NCI-H1105 treated with DMSO at 0.1 percent for 48 hours (cell line): ENCODE measurements around the gene WWOX.

ENCODE experiments used
- DNase-seq: peaks from one replicate; lab custom pipeline; 2025; lab: John Stamatoyannopoulos, UW

Gene WWOX

DNA sequence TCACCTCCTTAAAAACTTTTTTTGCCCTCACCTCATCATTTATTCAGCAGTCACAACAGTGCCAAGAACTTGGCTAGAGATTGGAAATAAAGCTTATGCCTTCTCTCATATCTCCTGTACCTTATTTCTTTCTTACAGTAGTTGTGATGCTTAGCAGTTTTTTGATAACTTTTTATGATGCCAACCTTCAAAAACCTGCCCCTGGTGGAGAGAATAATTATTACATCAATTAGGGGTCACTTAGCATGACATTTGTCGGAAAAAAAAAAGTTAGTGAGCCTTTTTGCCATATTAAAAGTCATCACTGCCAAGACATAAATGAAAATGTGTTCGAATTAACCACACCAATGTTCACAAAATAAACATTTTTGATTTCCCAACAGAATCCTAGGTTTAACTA, 296.6 kb downstream of the WWOX start:
- no peak for DNase-seq

DNA sequence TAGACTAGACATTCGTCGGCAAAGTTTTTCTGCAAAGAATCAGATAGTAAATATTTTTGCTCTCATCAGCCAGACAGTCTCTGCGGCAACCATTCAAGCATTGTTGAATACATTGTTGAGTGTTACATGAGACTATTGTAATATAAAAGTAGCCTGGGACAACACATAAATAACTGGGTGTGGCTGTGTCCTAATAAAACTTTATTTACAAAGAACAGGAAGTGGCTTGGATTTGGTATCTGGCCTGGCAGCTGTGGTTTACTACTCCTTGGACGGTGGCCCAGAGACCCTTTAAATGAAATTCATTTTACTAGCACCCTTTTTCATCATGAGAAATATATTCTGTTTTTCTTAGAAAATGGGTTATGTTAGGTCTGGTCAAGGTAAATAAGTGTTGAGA, 297.2 kb downstream of the WWOX start:
- DNase-seq = no peak

DNA sequence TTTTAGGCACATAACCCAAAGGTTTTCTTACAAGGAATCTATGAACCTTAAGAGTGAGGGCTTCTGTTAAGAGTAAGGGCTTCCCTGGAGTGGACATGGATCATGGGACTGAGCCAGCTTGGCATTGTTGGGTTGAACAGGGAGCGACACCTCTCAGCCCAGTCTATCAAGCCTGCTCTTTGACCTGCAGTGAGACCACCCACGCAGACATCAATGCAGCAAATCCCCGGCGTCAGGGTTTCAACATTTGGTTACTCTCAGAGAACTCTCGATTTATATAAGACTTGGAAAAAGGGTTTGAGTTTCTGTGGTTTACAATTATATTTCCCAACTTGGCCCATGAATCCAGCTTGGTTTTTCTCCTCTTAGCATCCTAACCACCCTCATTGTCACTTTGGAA, 299.9 kb downstream of the WWOX start:
- no peak for DNase-seq

DNA sequence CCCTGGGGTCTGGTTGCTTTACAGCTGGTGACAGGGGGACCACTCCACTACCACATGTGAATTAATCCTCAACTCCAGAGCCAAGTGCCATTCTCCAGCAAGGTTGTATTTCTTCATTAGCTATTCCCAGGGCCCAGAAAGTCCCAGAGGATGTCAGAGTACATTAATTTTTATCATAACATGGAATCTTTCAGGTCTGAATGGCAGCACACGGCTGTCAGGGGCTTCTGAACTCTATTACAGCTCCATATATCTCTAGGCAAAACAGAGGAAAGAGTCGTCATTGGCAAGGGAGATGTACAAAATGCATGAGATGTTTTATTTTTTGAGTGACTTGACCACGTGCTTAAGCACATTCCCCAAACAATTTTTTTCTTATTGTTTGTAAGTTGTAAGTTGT, 303.4 kb downstream of the WWOX start:
- DNase-seq = no peak

DNA sequence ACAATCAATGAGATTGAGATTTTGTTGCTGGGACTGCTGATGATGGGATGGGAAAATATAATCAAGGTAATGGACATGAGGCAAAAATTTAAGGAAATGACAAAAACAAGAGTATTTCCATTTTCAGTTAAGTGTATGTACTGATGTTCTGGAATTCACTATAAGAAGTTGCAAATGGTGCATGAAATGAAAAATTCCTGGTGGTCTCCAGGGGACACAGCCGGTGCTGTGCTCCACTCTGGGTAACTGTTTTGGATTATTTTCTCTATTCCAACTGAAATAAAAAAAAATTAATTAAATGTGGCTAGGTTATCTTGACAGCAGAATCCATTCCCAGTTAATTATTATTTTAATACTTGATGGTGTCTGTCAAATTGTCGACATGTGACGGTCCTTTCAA, 305.6 kb downstream of the WWOX start:
- no peak for DNase-seq

DNA sequence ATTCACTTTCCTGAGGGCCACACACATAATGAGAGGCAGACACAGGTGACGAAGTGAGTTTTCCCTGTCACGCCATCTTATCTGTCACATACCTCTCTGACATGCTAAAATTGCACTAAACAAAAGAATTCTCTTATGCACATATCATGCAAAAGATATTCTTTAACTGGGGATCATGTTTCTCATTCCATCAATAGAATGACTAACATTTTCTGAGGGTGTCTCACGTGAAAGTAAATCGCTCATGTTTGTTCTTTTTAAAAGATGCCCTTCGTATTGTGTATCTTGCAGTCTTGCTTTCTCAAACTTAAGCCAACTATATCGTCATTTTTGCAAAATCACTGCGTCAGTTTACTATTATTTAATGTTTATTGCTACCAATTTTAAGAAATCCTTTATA, 306.4 kb downstream of the WWOX start:
- no peak for DNase-seq

DNA sequence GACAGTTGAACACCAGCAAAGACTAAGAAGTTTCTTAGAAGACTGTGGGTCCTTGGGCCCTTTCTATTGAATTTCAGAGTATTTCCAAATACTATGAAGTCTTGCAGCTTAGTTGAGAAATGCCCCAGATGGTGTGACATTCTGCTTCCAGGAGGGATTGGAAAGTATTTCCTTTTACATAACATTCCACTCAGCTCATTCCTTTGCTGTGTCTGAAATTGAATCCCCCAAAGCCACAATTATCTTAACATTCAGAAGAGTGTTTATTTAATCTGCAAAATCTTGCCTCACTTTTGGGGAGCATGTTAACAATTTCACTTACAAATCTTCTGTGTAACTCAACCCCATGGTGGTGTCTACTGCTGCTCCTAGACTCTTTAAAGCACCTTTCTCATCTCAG, 307.7 kb downstream of the WWOX start:
- DNase-seq = no peak

DNA sequence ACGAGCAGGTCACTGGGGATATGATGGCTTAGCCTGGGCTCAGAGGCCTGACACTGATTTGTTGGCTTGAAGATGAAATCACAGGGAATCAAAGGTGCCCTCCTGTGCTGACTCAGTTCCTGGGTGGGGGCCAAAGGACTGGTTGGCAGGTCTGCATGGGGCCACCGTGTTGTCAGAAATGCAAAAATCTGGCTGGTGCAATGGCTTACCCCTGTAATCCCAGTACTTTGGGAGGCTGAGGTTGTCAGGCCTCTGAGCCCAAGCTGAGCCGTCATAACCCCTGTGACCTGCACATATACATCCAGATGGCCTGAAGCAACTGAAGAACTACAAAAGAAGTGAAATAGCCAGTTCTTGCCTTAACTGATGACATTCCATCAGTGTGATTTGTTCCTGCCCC, 314.2 kb downstream of the WWOX start:
- no peak for DNase-seq

DNA sequence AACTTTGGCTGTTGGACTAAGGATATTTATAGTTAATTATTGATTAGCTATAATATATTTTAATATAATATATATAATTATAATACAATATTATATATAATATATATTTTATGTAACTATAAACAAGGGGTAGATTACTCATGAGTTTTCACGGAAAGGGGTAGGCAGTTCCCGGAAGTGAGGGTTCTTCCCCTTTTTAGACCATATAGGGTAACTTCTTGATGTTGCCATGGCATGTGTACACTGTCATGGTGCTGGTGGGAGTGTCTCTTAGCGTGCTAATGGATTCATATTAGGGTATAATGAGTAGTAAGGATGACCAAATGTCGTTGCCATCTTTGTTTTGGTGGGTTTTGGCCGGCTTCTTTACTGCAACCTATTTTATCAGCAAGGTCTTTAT, 315.6 kb downstream of the WWOX start:
- no peak for DNase-seq

DNA sequence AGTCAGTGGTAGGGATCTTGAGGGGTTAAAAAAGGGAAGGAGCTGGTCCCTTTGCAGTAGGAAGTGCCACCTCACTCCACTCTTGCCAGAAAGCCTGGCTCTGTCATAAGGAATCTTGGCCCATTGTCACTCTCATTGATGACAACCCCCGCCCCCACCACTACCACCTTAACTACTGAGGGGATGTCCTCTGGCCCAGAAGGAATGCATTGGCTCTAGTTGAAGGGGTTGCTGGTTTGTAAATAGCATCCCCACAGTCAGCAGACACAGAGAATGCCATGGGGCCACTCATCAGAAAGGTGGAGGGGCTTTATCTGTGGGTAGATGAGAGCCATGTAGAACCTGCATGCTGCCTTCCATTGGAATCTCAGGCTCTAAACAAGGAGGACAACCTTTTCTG, 316.2 kb downstream of the WWOX start:
- DNase-seq = no peak

DNA sequence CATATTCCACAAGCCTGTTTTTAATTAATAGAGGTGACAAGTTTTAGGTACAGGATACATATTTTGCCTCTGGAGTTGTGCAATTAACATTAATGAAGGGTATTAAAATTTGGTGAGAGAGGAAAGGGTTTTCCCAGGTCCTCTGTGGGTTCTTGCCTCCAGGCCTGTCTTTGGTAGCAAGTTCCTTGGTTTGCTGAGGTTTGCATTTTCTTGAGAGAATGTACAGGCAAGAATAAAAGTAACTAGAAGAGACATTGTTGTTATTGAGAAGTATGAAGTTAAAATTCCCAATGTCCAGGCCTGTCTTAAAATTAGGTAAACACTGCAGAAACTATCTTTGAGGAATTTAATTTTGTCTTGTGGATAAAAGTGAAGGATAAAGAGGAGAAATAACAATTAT, 316.9 kb downstream of the WWOX start:
- DNase-seq = no peak

DNA sequence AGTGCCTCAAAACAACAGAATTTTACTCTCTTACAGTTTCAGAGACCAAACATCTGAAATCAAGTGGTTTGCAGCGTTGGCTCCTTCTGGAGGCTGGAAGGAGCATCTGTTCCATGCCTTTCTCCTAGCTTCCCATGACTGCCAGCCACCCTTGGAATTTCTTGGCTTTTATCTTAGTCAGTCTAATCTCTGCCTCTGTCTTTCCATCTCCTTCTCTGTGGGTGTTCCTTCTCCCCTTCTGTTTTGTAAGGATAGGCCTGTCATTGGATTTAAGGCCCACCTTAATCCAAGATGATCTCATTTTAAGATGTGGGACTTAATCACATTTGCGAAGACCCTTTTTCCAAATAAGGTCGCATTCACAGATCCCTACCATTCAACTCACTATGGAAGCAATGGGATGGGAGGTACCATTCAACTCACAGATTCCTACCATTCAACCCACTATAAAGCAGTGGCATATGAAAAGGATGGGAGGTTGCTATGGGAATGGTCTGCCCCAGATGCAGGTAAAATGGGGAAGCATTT, 321.8 kb downstream of the WWOX start:
- no peak for DNase-seq

DNA sequence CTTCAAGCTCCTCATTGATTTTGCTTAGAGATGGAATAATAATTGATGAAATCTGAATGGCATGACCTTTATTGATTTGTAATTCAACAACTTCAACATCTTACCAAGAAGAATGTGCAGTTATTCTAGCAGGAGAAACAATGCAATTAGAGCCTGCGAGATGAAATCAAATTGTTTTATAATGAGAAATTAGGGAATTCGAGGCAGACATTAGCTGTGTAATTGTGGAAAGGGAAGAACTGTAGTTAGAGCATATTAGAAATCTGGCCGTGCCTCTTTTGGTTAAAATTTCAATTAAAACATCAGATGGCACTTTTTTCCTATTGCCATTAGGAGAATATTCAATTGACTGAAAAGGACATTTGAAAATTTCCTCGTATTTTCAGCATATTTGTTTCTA, 325.8 kb downstream of the WWOX start:
- DNase-seq = no peak

DNA sequence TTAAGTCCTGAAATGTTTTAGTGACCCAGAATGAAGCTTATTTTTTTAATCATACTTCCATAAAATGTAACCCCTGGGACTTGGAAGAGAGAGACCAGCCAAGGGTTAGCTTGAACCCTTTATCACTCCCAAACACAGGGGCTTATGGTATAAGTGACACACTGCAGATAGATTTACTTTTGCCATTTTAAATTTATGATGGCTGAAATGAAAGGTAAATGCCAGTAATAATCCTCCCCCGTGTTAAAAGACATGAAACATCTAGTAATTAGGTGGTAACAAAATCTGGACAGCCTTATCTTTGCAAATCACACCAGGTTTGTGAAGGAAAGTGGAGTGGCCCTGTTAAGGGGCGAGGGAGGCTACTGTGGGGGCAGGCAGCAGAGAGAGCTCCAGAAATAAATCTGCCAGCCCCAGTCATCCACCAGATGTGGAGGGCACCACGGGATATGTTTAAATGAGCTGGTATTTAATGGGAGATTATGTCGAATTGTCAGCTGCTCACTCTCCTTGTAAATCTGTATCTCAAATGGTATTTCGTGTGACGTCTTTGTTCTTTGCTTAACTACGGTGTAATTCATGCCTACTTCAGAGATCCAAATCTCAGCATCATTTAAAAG, 326.5 kb downstream of the WWOX start:
- DNase-seq = no peak

DNA sequence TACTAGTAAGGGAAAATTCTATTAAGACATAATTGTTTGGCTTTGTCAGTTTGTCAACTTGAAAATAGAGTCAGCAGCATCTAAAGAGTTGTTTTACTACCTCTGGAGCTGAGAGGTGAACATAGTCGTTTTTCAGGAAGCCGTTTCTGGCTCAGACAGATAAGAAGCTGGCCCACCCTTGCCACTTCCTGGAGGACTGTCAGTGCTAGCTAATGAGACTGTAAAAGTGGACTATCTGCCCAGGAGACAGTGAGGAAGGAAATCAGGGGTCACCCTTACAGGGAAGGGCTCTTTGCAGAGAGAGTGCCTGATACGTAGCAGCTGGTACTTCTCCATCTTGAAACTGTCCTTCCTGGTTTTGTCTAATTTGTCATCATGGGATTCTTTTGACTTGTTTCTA, 328.7 kb downstream of the WWOX start:
- DNase-seq = no peak

DNA sequence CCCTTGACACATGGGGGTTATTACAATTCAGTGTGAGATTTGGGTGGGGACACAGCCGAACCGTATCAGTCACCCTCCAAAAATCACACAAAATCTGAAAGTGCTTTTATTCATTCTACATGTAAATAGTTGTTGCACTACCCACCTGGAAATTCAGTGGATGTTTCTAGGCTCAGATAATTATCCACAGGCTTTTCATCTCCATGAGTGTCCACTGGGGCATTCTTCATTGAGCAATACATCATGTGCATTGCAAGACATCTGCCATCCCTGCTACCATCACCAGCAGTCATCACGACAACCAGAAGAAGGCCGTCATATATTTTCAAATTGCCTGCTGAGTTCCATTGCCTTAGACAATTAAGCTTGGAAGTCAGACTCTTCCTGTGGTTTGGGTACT, 330.8 kb downstream of the WWOX start:
- no peak for DNase-seq

DNA sequence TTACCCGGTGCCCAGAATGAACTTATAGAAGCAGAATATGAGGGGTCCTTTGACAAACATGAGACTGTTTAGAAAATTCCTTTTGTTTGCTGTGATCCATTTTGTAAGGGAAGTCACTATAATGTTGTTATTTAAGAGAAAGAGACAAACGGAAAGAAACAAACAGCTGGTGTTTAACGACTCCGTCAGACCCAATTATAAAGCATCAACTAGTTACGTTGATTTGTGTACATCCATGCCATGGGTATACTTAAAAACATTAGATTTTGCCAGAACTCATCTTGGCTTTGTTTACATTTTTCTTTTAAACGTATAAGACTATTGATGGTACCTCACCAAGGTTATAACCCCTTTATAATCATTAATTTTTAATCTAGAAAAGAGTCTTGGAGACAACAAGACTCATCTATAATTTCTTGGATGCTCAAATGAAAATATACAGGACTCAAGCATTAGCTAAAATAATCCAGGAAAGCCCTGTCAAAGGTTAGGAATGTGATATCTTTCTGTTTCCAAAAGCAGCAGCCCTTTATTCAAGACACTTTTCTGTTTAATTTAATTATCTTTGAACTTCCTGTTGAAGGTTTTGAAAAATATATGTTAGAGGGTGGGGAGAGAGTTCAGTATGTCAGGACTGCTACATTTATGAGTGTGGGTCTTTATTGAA, 331.7 kb downstream of the WWOX start:
- DNase-seq = no peak

DNA sequence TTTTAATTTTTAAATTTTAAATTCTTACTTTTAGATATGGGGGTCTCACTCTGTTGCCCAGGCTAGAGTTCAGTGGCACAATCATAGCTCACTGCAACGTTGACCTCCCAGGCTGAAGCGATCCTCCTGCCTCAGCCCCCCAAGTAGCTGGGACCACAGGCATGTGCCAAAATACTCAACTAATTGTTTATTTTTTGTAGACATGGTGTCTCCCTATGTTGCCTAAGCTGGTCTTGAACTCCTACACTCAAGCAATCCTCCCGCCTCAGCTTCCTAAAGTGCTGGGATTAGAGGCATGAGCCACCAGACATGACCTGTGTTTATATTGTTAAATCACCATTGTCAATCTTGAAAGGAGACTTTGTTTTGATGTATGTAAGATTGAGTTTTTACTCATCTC, 332.2 kb downstream of the WWOX start:
- DNase-seq = no peak

DNA sequence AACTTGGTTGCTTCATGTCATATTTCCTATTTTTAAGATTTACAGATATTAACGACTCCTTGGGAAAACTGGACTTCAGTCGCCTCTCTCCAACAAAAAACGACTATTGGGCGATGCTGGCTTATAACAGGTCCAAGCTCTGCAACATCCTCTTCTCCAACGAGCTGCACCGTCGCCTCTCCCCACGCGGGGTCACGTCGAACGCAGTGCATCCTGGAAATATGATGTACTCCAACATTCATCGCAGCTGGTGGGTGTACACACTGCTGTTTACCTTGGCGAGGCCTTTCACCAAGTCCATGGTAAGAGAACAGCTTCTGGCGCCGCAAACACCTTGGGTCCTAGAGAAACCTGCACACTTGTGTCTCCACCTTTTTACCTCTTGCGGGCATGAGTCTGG, 333.0 kb downstream of the WWOX start:
- DNase-seq = no peak

DNA sequence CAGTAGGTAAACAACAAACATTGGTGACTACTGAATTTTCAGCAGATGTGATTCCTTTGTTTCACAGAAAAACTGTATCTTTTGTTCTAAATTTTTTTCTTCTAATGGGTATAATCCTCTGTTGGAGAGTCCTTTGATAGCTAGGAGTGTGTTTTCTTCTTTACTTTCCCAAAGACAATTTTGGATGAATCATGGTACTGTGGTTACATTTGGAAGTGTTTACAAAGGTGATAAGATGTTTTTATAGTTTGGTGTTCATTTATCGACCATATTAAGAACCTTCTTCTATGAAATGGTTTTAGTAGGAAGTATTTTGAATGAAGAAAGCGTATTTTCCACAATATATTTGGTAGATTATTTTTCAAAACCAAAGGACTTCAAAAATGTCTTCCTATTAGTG, 333.7 kb downstream of the WWOX start:
- DNase-seq = no peak

DNA sequence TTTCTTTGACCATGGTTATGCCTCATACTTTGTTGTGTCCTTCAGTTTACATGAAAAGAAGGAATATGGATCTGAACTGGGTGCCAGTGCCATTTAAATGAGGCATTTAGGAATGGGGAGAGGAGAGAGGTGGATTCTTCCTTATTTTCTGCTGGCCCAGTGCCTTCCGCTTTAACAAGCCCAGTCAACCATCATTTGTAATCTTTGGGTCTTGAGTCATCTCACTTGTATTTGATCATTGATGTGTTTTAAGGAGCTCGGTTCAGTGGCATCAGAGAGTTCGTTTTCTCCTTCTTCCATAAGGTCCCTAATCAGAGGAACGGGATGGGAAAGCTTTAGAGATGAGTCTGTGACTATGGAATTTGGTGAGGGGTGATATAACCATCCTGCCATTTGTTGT, 334.9 kb downstream of the WWOX start:
- no peak for DNase-seq

DNA sequence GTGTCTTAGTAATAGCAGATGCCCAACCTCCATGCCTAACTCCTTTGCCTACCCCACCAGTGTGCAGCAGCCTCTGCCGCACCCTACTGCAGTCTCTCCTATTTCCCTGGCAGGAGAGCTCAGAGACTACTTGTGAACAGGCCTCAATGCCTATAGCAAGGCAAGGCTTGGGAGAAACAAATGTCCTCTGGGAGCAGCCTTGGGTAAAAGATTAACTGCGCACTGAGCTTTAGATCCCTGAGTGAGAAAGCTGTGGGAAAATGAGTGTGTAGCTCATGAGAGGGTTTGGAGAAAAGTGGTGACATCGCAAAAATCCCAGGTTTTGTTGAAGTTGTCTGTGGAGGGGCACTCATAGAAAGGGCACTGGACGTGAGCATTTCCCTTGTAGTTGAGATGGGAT, 335.8 kb downstream of the WWOX start:
- DNase-seq = no peak

DNA sequence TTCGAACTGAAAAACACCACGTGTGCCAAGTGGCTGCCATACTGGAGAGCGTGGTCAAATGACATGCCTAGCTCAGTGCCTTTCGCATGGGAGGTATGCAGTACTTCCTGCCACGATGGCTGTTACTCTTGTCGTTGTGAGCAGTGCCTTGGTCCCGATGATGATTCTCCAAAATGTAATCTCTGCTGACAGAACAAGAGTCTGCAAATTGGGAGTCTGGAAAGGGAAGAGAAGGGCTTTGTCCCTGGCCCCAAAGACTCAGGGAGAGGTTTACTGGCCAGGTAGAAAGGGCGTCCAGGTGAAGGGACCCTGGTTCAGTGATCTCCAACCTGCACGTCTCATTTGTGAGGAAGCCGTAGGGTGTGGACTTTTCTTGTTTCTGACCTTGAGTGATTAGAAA, 336.6 kb downstream of the WWOX start:
- DNase-seq = no peak

DNA sequence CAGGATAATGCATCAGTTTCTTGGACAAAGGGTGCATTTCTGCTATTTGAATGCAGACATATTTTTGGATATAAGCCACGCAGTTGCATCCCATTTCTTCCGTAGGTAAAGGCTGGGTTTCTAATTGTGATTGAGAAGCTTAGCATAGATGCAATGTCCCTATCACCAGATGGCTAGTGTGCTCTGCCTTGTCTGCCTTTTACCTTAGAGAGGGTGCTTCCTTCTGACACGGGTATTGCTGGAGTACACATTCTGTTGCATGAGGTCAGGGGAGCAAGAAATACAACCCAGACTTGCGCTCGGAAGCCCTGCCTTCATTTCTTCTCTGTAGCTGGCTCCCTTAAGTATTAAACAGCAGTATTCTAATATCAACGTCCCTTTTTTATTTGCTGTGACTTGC, 337.4 kb downstream of the WWOX start:
- DNase-seq = no peak
